Measurements from ENCODE around the gene SRP14.

Gene SRP14

DNA sequence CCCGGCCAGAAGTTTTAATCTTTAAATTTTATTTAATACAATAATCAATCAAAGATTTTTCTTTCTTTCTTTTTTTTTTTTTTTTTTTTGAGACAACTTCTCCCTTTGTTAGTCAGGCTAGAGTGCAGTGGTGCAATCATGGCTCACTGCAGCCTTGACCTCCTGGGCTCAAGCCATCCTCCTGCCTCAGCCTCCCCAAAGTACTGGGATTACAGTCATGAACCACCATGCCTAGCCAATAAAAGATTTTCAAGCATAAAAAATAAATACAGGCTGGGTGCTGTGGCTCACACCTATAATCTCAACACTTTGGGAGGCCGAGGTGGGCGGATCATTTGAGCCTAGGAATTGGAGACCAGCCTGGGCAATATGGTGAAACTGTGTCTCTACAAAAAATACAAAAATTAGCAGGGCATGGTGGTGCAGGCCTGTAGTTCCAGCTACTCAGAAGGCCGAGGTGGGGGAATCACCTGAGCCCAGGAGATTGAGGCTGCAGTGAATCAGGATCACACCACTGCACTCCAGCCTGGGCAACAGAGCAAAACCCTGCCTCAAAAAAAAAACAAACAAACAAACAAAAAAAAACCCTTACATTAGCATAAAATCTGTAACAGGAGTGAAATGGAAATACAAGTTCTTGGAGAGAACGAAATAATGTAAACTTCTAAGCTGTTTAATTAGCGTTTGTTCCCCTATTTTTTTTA lies 29.1 kb upstream of the SRP14 start:
- DNase-seq (ENCODE audit: low read depth): no peak

DNA sequence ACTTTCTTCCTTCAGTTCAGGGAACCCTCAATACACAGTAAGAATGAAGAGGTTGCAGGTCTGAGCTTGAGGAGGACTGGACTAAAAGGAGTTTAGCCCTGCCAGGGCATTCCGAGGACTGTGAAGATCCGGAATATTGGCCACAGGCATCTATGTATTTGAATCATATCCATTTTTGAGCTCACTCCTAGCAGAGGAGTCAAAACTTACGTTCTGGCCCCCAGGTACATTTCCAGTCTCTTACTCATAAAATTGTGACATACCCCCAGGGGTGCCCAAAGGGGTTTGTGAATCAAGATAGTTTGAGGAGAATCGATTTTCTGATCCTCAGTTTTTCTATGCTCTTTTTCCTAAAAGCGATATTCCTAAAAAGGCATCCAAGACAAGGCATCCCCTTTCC lies 27.6 kb upstream of the SRP14 start:
- DNase-seq (ENCODE audit: low read depth): no peak

DNA sequence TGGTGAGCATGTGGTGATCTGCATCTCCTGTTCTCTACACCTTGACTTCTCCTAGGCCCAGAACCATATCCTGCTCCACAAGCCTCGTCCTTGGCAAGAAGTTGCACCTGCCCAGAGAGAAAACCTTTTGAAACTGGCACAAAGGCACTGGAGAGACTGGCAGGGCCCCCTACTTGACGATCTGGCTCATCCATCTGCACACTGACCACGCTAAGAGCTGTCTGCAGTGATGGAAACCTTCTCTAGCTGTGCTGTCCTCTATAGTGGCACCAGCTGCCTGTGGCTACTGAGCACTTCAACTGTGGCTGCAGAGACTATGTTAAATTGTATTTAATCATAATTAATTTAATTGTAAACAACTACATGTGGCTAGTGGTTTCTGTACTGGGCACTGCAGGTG lies 26.2 kb upstream of the SRP14 start:
- no peak for DNase-seq (ENCODE audit: low read depth)

DNA sequence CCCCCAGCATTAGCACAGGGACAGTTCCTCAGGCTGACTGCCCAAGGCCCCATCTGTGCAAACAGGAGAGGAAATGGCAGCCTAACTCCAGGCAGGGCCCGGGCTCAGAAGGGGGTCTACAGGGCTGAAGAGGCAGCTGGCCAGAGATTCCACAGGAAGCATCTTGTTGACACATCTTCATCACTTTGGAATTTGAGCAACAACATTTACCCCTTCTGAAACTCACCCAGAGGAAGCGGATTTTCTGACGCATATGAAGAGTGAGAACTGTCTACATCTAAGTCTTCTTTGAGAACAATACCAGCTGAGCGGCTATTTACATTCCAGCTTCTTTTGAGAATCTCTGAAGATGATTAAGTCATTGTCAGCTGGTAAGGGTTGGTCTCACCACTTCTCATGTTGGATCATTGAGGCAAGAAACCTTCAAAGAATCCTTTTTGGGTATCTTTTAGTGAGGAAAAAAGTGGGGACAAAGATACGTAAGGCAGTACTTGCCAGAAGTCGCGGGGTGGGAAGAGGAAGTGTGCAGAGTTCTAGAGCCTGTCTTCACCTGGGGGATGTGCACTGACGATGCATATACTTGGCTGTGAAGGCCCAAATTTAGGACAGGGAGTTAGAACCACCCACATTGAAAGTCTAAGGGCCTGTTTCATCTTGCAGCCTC lies 25.4 kb upstream of the SRP14 start:
- peak; percentile 55 for DNase-seq (ENCODE audit: low read depth)

DNA sequence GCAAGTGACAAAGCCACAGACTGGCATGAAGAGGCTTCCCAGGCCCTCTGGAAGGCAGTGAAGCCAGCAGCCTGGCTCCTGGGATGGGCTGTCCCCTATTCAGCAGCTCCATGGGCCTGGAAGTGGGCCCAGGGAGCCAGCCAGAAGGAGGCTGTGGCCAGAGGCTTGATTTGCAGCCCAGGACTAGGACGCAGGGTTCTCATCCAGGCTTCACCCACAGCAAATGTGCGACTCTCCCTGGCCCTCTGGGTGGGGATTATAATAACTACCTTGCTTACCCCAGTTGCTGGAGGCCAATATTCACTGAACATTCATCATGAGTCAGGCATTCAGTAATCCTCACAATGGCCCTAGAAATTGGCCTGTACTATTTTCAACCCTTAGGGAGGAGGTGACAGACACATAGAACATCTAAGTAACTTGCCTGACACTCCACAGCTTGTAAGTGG lies 24.6 kb upstream of the SRP14 start:
- peak; percentile 73 for DNase-seq (ENCODE audit: low read depth)

DNA sequence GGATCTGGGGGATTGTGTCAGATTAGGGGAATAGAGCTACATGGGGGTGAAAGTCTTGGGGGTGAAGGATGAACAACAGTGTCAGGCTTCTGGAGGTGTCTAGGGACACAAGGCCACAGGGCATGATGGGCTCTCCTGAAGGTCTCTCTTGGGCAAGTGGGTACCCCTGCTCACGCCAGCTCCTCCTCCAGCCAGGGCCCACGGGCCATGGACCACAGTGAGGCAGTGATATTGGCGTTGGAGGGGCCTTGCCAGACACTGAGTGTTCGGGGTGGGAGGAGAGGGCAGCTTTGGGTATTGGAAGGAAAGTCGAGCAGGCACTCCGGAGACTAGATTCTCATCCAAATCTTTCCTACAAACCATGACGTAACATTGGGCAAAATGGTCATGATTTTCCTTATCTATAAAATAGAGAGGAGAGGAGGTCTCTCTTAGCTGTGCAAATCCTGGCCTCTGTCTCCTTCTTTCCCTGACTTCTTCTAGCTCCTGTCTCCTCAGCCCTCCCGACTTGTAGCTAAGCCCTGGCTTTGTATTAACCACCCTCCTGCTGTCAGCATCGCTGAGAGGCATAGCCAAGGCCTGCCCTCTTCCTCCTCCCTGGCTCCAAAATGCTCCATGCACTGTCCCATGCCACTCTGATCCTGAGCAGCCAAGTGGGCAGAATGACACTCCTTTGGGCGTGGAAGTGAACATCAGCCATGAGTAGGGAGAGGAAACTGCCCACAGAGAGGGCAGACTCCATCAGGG lies 24.0 kb upstream of the SRP14 start:
- no peak for DNase-seq (ENCODE audit: low read depth)

DNA sequence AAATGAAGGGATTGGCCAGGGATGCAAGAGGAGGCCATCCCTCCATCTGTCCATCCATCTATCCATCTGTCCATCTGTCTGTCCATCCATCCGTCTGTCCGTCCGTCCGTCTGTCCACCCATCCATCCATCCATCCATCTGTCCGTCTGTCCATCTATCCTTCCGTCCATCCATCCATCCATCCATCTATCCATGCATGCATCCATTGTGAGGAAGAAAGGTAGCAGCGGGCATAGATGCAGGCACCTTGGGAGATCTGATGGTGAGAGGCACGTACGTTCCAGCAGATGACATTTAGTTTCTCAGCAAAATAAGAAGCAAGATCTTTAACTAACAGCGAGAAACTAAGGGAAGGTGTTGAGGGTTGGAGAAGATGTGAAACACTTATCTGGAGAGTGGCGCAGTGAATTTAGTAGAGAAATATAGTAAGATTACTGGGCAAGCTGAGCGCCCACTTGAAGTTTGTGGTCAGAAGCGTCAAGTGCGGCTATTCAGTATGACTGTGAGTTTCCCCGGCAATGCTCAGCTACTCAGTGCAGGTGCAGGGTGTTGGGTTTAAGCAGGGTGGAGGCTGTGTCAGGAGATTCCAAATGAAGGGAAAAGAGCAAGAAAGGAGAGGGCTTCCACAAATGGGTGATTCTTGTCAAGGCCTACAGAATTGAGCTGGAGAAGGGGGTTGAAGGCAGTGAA lies 22.4 kb upstream of the SRP14 start:
- DNase-seq (ENCODE audit: low read depth): no peak

DNA sequence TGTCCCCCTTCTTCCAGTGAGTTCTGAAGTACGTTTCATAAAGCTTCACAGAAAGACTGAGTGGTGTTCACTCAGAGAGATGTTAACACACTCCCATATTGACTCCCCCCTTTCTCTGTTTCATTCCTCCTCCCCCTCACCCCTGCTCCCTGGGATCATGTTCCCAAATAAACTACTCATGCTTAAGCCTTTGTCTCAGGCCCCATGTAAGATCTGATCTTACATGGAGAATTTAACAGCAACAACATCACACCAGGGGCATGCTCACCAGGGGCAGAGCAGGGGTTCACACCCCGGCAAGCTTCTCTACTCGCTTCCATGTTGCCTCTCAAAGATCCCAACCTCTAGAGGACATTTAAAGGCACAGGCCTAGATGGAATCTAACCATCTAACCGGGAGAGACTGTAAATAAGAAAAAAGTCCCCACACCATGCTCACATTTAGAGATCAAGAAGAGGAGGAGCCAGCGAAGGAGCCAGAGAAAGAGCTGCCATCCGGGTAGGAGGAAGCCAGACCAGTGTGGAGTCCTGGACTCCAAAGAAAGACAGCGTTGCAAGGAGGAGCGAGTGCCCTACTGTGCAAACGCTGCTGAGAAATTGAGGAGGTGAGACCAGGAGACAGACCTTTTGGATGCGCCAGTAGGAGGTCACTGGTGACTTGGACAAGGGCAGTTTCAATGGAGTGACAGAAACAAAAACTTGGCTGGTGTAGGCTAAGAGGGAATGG lies 21.4 kb upstream of the SRP14 start:
- DNase-seq (ENCODE audit: low read depth): no peak

DNA sequence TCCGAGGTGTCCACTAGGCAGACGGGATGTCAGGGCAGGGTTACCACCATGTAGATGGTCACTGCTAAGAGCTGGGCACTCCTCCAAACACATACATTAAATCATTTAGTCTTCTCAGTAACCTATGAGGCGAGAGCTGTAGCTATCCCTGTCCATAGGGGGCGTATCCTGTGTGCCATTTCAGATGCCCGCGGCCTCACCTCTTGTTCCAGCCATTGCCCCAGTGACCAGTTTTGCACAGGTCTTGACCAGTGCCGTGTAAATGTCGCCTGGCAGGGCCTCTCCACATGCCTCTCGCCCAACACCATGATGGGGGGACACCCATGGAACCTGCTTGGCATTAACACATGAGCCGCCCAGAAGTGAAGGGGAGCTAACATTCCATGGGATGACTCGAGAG lies 20.8 kb upstream of the SRP14 start:
- no peak for DNase-seq (ENCODE audit: low read depth)

DNA sequence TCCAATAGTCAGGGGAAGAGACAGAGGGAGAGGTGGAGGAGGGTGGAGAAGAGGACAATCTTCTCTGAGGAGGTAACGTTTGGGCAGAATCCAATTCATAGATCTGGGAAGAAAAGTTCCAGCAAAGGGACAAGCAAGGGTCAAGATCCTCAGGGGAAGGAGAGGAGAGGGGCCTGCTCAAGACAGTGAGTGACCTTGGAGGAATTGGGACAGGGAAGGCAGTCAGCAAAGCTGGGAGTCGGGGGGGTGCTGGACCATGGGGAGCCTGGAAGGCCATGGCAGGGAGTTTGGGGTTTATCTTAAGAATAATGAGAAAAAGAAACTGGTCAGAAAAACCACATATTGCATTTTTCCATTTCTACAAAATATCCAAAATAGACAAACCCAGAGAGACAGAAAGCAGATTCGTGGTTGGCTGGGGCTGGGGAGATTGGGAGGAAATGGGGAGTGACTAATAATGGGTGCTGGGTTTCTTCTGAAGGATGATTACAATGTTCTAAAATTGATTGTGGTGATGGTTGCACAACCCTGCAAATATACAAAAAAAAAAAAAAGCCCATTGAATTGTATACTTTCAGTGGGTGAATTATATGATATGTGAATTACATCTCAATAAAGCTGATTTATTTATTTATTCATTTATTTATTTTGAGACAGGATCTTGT lies 19.6 kb upstream of the SRP14 start:
- DNase-seq (ENCODE audit: low read depth): no peak

DNA sequence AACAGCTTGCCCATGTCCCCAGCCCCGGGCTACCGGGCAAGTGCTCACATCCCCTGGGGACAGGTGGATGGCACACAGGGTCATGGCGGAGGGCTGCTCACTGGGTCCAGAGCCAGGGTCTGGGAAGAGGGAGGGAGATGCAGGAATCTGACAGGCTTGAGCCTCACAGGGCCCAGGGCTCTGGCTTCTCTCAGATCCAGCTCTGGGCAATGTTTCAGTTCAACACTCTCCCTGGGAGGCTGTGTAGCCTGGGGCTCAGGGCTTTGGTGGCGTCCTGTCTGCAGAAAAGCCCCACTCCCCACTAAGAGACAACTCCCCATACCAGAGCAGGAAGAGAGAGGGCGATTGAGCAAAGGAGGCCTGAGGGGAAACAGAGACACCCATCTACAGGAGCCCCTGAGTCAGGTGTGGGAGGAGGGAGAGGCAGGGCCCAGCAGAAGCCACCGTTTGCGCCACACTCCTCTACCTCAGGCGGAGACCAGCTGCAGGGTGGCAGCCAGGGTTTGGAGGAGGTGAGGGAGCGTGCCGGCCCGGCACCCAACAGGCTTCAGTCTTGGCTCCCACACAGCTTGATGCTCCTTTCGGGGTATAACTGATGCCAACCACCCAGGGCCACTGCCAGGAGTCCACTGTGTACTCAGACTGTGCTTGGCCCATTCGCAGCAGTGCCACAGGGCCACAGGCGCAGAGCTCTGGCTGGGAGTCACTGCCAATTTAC lies 16.8 kb upstream of the SRP14 start:
- DNase-seq (ENCODE audit: low read depth): no peak

DNA sequence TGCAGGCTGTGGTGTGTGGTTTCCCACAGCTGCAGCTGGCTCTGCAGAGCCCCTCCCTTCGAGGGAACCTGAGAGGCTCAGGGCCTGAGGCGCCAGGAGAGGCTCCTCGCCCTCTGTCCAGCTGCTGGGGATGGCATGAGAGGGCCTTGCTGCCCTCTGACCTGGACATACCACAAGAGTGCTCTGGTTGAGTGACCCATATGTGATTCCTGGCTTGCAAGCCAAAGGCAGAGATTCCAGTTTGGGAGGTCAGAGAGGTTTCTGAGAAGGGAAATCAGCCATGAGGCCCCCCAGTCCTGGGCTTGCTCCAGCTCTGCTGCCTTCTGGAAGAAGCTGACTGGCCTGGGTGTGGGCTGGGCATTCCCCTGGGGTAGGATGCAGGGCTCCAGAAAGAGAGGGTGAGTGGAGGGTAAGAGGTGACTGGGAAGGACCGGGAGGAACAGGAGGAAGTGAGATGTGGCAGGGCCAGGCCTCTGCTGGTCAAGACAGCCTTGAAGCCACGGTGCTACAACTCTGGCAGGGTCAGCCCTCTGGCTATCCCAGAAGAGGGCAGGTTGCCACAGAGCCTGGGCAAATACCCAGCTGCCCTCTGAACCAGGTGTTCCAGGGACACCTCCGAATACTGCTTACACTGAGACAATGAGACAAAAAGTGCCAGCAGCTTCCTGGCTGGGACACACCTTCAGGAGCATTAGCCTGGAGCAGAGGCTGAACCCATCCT lies 16.0 kb upstream of the SRP14 start:
- no peak for DNase-seq (ENCODE audit: low read depth)

DNA sequence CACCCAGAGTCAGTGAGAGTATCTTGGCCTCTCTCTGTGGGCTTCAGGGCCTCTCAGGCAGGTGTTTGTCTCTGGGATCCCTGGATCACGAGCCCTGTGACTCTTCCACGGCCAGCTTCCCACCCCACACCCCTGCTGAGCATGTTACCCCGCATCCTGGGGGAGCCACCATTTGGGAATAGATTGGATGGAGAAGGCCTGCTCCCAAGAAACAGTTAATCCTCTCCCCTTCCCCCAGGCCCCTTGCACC lies 15.5 kb upstream of the SRP14 start:
- no peak for DNase-seq (ENCODE audit: low read depth)

DNA sequence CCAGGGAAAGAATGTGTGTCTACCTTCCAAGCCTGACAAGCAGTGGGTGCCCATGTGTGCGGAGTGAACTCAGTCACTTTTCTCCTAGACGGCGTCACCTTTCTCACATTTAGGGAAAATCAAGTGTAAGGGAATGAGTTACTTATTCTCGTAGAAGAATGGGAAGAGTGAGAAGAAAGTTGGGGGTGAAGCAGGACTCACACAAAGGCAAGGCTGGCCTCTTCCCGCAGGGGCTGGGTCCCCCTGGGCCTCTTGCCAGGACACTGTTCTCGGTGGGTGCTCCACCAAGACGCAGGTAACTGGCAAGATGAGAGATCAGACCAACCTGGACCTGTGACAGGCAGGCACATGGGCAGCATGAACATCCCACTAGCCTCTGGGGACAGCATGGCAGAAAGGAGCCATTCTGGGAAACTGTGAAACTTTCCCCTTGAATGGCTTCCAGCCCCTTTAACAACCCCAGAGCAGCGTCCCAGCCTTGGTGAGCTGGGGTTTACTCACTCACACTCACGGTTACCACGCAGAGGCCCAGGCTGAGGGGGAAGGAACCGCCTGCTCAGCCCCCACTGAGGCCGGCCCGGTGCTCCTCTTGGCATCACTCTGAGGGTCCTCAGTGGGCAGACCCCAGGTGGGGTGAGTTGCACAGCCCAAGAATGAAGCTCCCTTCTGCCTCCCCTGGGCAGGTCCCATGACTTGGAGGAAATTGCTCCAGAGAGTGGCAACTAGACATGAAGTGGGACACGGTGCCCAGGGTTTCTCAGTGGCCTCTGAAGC lies 15.0 kb upstream of the SRP14 start:
- DNase-seq (ENCODE audit: low read depth): no peak

DNA sequence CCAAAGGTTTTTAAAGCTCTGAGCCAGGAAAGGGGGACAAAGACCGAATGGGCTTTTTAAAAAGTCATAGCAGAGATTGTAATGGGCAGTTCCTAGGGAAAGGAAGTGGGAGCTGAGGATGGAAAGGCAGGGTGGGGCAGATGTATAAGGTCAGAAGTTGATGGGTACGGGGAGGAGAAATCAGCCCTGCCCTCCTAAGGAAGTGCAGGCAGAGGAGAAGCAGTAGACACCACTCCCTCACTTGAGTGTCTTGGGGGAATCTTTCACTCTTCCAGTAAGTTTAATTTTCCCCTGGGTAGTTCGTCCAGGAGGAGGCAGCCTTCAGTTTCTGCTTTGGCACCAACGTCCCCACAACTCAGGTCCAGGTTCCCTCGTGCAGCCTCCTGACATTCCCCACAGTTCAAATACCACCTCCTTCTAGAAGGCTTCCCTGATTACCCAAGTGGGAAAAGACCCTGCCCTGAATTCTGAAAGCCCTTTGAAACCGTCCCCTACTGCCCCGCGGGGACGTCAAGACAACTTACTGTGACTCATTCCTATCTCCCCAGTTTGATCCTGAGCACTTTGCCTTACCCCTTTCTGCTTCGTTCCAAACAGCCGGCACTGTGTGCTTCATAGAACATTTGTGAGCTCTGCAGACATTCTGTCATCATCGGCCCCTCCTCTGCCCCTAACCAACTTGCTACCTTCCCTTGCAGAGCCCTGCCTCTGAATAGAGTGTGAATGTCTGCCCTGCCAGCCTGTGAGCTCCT lies 14.3 kb upstream of the SRP14 start:
- no peak for DNase-seq (ENCODE audit: low read depth)

DNA sequence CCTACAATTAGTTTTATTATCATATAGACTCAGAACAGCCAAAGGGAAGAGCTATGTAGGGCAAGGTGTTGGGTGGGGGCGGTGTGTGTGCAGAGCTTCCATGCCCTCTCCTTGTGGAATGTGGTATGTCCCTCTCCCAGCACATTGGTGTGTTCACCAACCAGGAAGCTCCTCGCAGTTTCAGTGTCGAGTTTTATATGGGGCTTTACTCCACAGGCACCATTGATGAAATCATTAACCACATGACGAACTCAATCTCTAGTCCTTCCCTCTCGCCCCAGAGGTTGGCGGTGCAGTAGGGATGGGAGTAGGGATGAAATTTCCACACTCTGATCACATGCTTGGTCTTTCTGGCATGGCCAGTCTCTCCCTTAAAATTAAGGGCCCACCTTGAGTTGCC lies 13.6 kb upstream of the SRP14 start:
- DNase-seq (ENCODE audit: low read depth): no peak

DNA sequence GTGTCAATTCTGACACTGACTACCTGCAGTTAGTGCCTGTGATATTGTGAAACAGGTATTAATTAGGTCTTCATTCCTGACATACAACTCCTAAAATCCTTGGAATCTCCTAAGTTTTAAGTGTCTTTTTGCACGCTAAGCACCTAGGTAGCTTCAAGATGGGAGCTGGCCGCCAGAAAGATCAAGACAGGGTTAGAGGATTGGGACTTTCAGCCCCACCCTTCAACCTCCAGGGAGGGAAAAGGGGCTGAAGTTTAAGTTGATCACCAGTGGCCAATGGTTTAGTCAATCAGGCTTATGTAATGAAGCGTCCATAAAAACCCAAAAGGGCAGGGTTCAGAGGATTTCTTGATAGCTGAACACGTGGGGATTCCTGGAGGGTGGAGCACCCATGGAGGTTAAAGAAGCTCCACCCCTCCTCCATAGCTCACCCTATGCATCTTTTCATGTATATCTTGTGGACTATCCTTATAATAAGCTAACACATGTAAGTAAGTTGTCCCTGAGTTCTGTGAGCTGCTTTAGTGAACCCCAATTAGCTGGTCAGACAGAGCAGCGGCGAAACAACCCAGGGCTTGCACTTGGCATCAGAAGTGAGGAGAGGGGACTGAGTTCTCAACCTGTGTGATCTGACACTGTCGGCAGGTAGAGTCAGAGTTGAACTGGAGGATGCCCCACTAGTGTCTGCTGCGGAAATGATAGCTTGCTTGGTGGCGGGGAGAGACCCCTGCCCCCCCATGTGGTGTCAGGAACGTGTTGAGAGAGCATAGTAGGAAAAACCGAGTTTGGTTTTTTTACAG lies 12.8 kb upstream of the SRP14 start:
- no peak for DNase-seq (ENCODE audit: low read depth)

Data from GM04504 (cell line).